Stimulated activated naive B cell treated with anti-CD40 and anti-IgM and Interleukin-4, amounts not matched to agents 10 μg/mL and 1 μg/mL and 100 μg/mL, for 72 hours (primary cell): ENCODE data around the gene SMC5.
"Not testable (repeated sequence)": the region's sequence is repeated elsewhere in the genome, so short reads cannot be mapped to it uniquely, and the experiment has no call there.

Experiments used
- ATAC-seq, 2 donors: fragments of 150-1000 bp; cut with Tn5 transposase; replicated peaks; 2 replicates each; pipeline ENCODE4 v1.10.0; 2021; ENCODE audit warnings: moderate library complexity in 1 of 2
- DNase-seq: peaks from one replicate; pipeline ENCODE4 v3.0.0; 2021
- H3K27ac Mint-ChIP-seq: one replicate; pipeline ENCODE4 v1.8.0; 2022; ENCODE audit warnings: mild to moderate bottlenecking, mixed read lengths
- H3K27me3 Mint-ChIP-seq, 2 donors: one replicate each; pipeline ENCODE4 v1.8.0; 2022; ENCODE audit warnings: mixed read lengths in 2 of 2
- H3K36me3 Mint-ChIP-seq, 2 donors: one replicate each; pipeline ENCODE4 v1.8.0; 2022; ENCODE audit warnings: mixed read lengths in 2 of 2, mild to moderate bottlenecking in 1 of 2
- H3K4me1 Mint-ChIP-seq, 2 donors: one replicate each; pipeline ENCODE4 v1.8.0; 2022; ENCODE audit warnings: mixed read lengths in 2 of 2, mild to moderate bottlenecking in 1 of 2
- H3K4me3 Mint-ChIP-seq, 2 donors: one replicate each; pipeline ENCODE4 v1.8.0; 2022; ENCODE audit warnings: mild to moderate bottlenecking in 2 of 2, mixed read lengths in 2 of 2, moderate library complexity in 1 of 2
- H3K9me3 Mint-ChIP-seq, 2 donors: one replicate each; pipeline ENCODE4 v1.8.0; 2022; ENCODE audit warnings: mixed read lengths in 2 of 2, mild to moderate bottlenecking in 1 of 2

SMC5 gene

DNA sequence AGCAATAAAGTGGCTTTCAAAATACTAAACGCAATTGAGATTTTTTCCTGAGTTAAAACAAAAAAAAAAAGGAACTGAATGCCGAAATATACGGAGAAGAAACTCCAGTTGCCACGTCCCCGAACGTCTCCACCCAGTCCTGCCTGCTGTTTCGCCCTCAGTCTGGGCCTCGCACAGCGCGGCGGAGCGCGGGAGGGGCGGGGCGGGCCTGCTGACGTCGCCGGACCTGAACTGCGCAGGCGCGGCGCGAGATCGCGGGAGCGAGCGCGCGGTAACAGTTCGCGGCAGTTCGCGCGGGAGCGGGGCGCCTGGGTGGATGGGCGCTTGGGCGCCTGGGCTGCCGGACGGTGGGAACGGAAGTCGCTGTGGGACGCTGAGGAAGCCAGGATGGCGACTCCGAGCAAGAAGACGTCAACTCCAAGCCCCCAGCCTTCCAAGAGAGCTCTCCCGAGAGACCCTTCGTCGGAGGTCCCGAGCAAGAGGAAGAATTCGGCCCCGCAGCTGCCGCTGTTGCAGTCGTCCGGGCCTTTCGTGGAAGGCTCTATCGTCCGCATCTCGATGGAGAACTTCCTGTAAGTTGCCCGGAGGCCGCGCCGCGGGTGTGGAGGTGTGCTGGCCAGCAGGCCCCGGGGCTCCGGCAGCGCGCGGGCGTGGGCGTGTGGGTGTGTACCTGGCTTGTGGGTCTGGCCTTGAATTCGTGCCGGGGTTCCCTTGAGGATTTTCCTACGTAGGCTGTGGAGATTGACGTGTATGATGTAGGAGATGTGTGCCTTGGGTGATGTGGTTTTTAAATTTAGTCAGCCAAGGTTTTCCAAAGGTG, at the start of gene SMC5:
TSS of gene SMC5 (plus strand) at position 287 of the 820 bp plus-strand sequence. CDS start at position 388, 101 bp downstream.
- ATAC-seq (peak; percentile 69 to 80), DNase-seq (peak; percentile 95)
- Mint-ChIP-seq H3K9me3 (peaks cover 5 to 9% of the 10 kb centered on the region in 2 donors), H3K36me3 (peaks cover 42 to 45% of the 10 kb centered on the region in 2 donors), H3K4me3 (peak within 1 kb of the TSS; percentile 91 to 93), H3K27ac (peak within 1 kb of the TSS; percentile 99), H3K4me1 (peaks cover 44 to 56% of the 10 kb centered on the region in 2 donors), H3K27me3 (no peaks in the 10 kb centered on the region)

- ATAC-seq (no peak), DNase-seq (no peak)
- Mint-ChIP-seq H3K4me1 (no peaks in the 10 kb centered on the region), H3K27me3 (no peaks in the 10 kb centered on the region), H3K9me3 (peaks cover 0 to 6% of the 10 kb centered on the region in 2 donors), H3K36me3 (peaks cover 28 to 30% of the 10 kb centered on the region in 2 donors), H3K4me3 (no peak overlapping the region), H3K27ac (no peak overlapping the region)
These were observed 41.7 kb upstream of the SMC5 start for GRCh38 chr9:70217029-70217428.

- peaks cover 0 to 4% of the 10 kb centered on the region in 2 donors for H3K9me3 Mint-ChIP-seq
- H3K27me3 Mint-ChIP-seq, result no peaks in the 10 kb centered on the region
- peaks cover 18 to 21% of the 10 kb centered on the region in 2 donors for H3K36me3 Mint-ChIP-seq
- no peak for DNase-seq
- no peak for ATAC-seq
- no peaks in the 10 kb centered on the region for H3K4me1 Mint-ChIP-seq
- no peak overlapping the region for H3K4me3 Mint-ChIP-seq
- H3K27ac Mint-ChIP-seq, result no peak overlapping the region
These were observed 40.0 kb upstream of the SMC5 start for GRCh38 chr9:70218767-70219166.

- no peak overlapping the region for H3K27ac Mint-ChIP-seq
- no peak overlapping the region for H3K4me3 Mint-ChIP-seq
- DNase-seq, result no peak
- H3K27me3 Mint-ChIP-seq, result no peaks in the 10 kb centered on the region
- no peaks in the 10 kb centered on the region for H3K4me1 Mint-ChIP-seq
- no peaks in the 10 kb centered on the region for H3K9me3 Mint-ChIP-seq
- H3K36me3 Mint-ChIP-seq, result peaks cover 4 to 7% of the 10 kb centered on the region in 2 donors
- no peak for ATAC-seq
These were observed 38.6 kb upstream of the SMC5 start for GRCh38 chr9:70220216-70220615.

DNA sequence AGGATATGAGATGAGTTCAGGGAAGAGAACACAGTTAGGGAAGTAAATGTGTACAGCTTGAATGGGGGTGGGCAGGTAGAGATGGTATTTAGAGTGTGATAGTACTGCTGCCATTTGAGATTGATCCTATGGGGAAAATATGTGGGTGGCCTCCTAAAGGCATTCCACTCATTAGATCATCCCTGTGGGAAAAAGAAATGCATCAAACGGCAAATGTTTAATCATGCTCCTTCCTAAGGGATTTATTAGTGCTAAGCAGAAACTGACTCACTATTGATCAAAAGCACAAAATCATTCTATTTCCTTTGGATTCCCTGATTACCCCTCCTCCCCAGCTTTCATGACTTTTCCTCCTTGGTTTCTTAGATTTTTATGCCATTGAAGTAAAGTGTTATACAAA, 36.4 kb upstream of the SMC5 start:
- H3K4me3 Mint-ChIP-seq, result no peak overlapping the region
- H3K9me3 Mint-ChIP-seq, result no peaks in the 10 kb centered on the region
- no peaks in the 10 kb centered on the region for H3K27me3 Mint-ChIP-seq
- ATAC-seq (no peak), DNase-seq (no peak)
- no peaks in the 10 kb centered on the region for H3K4me1 Mint-ChIP-seq
- H3K36me3 Mint-ChIP-seq, result peaks cover 0 to 3% of the 10 kb centered on the region in 2 donors
- no peak overlapping the region for H3K27ac Mint-ChIP-seq

- DNase-seq, result no peak
- H3K9me3 Mint-ChIP-seq, result no peaks in the 10 kb centered on the region
- H3K27me3 Mint-ChIP-seq, result peaks cover 9 to 10% of the 10 kb centered on the region in 2 donors
- H3K36me3 Mint-ChIP-seq, result peaks cover 4 to 17% of the 10 kb centered on the region in 2 donors
- H3K4me3 Mint-ChIP-seq, result no peak overlapping the region
- no peak for ATAC-seq
- no peak overlapping the region for H3K27ac Mint-ChIP-seq
- peaks cover 0 to 6% of the 10 kb centered on the region in 2 donors for H3K4me1 Mint-ChIP-seq
These were observed 30.7 kb upstream of the SMC5 start for GRCh38 chr9:70228118-70228517.

DNA sequence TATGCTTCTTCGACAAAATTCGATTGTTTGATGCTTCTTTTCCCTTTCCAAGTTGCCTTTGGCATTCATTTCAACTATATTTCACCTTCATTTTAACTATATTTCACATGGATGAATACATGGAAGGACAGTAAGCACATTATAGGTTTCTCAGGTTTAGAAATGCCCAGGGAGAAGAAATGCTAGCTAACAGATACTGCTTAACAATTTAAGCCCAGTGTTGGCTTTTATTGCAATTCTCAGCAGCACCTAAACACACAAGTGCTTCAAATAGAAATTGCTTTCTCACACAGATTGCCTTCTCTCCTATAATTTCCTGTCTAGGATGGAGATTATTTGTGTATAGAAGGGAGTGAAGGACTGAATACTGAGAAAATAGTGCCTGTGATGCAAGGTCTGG, 30.2 kb upstream of the SMC5 start:
- H3K27ac Mint-ChIP-seq, result no peak overlapping the region
- DNase-seq (no peak), ATAC-seq (no peak)
- H3K4me1 Mint-ChIP-seq, result peaks cover 0 to 6% of the 10 kb centered on the region in 2 donors
- no peak overlapping the region for H3K4me3 Mint-ChIP-seq
- peaks cover 12 to 14% of the 10 kb centered on the region in 2 donors for H3K27me3 Mint-ChIP-seq
- H3K36me3 Mint-ChIP-seq, result peaks cover 4 to 22% of the 10 kb centered on the region in 2 donors
- no peaks in the 10 kb centered on the region for H3K9me3 Mint-ChIP-seq

- DNase-seq (no peak), ATAC-seq (no peak)
- H3K4me1 Mint-ChIP-seq, result peaks cover 0 to 6% of the 10 kb centered on the region in 2 donors
- no peak overlapping the region for H3K4me3 Mint-ChIP-seq
- H3K27me3 Mint-ChIP-seq, result peaks cover 17 to 19% of the 10 kb centered on the region in 2 donors
- H3K36me3 Mint-ChIP-seq, result peaks cover 6 to 26% of the 10 kb centered on the region in 2 donors
- H3K9me3 Mint-ChIP-seq, result no peaks in the 10 kb centered on the region
- H3K27ac Mint-ChIP-seq, result no peak overlapping the region
These were observed 29.8 kb upstream of the SMC5 start for GRCh38 chr9:70229026-70229425.

GRCh38 chr9:70229579-70229978, 29.2 kb upstream of the SMC5 start:
- DNase-seq, result no peak
- H3K27ac Mint-ChIP-seq, result no peak overlapping the region
- no peak for ATAC-seq
- peaks cover 17 to 19% of the 10 kb centered on the region in 2 donors for H3K27me3 Mint-ChIP-seq
- peaks cover 6 to 26% of the 10 kb centered on the region in 2 donors for H3K36me3 Mint-ChIP-seq
- peaks cover 0 to 6% of the 10 kb centered on the region in 2 donors for H3K4me1 Mint-ChIP-seq
- no peak overlapping the region for H3K4me3 Mint-ChIP-seq
- no peaks in the 10 kb centered on the region for H3K9me3 Mint-ChIP-seq

GRCh38 chr9:70232476-70232875, 26.3 kb upstream of the SMC5 start:
- peaks cover 0 to 6% of the 10 kb centered on the region in 2 donors for H3K4me1 Mint-ChIP-seq

DNA sequence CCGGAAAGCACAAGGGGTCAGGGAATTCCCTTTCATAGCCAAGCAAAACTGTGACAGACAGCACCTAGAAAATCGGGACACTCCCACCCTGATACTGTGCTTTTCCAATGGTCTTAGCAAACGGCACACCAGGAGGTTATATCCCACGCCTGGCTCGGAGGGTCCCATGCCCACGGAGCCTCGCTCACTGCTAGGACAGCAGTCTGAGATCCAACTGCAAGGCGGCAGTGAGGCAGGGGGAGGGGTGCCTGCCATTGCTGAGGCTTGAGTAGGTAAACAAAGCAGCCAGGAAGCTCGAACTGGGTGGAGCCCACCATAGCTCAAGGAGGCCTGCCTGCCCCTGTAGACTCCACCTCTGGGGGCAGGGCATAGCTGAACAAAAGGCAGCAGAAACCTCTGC, 24.6 kb upstream of the SMC5 start:
- Mint-ChIP-seq H3K27me3 (peaks cover 30% of the 10 kb centered on the region in 2 donors), H3K36me3 (peaks cover 8 to 32% of the 10 kb centered on the region in 2 donors)
- not testable (repeated sequence) for DNase-seq, H3K4me1 Mint-ChIP-seq, H3K9me3 Mint-ChIP-seq, H3K4me3 Mint-ChIP-seq, ATAC-seq, H3K27ac Mint-ChIP-seq

More at GRCh38 chr9:70232476-70232875, 26.3 kb upstream of the SMC5 start:
- ATAC-seq (no peak), DNase-seq (no peak)
- Mint-ChIP-seq H3K9me3 (peaks cover 1 to 3% of the 10 kb centered on the region in 2 donors), H3K27me3 (peaks cover 30% of the 10 kb centered on the region in 2 donors), H3K4me3 (no peak overlapping the region), H3K36me3 (peaks cover 11 to 36% of the 10 kb centered on the region in 2 donors), H3K27ac (no peak overlapping the region)

GRCh38 chr9:70245952-70246351, 12.8 kb upstream of the SMC5 start:
- not testable (repeated sequence) for H3K27ac Mint-ChIP-seq, ATAC-seq, H3K9me3 Mint-ChIP-seq, DNase-seq, H3K4me1 Mint-ChIP-seq, H3K4me3 Mint-ChIP-seq
- H3K36me3 Mint-ChIP-seq, result peaks cover 2 to 20% of the 10 kb centered on the region in 2 donors
- peaks cover 13 to 31% of the 10 kb centered on the region in 2 donors for H3K27me3 Mint-ChIP-seq

- Mint-ChIP-seq H3K27me3 (peaks cover 0 to 10% of the 10 kb centered on the region in 2 donors), H3K9me3 (peaks cover 0 to 4% of the 10 kb centered on the region in 2 donors), H3K36me3 (peaks cover 2 to 15% of the 10 kb centered on the region in 2 donors), H3K4me3 (no peak overlapping the region), H3K4me1 (peaks cover 2 to 7% of the 10 kb centered on the region in 2 donors), H3K27ac (no peak overlapping the region)
- ATAC-seq, result peak; percentile 57 to 68
- no peak for DNase-seq
These were observed 8.6 kb upstream of the SMC5 start for GRCh38 chr9:70250221-70250620.

DNA sequence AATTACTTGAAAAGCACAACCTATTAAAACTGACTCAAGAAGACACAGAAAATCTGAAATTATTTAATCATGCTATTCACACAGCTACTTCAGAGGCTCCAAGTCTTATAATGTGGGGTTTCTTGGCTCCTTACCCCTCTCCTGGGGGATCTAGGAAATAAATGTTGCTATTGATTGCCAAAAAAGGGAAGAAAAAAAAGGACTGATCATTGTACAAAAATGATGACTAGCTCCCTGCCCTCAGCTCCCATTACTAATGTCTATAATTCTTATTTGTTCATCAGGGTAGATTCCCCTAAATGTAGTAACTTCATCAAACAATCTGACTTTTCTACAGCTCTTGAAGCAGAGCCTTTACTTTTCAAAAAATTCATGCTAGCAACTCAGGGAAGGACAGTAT, 3.3 kb upstream of the SMC5 start:
- Mint-ChIP-seq H3K4me1 (peaks cover 22 to 35% of the 10 kb centered on the region in 2 donors), H3K4me3 (peak overlapping the region; percentile 5 to 46), H3K27me3 (peaks cover 0 to 2% of the 10 kb centered on the region in 2 donors), H3K27ac (no peak overlapping the region), H3K9me3 (peaks cover 0 to 3% of the 10 kb centered on the region in 2 donors), H3K36me3 (peaks cover 21 to 29% of the 10 kb centered on the region in 2 donors)
- DNase-seq (no peak), ATAC-seq (no peak)

- no peak for ATAC-seq
- H3K9me3 Mint-ChIP-seq, result peaks cover 3 to 4% of the 10 kb centered on the region in 2 donors
- H3K27ac Mint-ChIP-seq, result no peak overlapping the region
- H3K4me3 Mint-ChIP-seq, result peak overlapping the region; percentile 62 to 75
- peaks cover 27 to 33% of the 10 kb centered on the region in 2 donors for H3K36me3 Mint-ChIP-seq
- no peak for DNase-seq
- H3K4me1 Mint-ChIP-seq, result peaks cover 28 to 39% of the 10 kb centered on the region in 2 donors
- H3K27me3 Mint-ChIP-seq, result no peaks in the 10 kb centered on the region
These were observed 2.6 kb upstream of the SMC5 start for GRCh38 chr9:70256123-70256551.
